Embryonic facial prominence (tissue), 1 donor: Measurements from ENCODE around the gene UBXN11.

ENCODE experiments used
- DNase-seq: peaks from one replicate; pipeline ENCODE4 v3.0.0-alpha.2; 2016; ENCODE audit errors: extremely low spot score

Gene UBXN11, protein sequence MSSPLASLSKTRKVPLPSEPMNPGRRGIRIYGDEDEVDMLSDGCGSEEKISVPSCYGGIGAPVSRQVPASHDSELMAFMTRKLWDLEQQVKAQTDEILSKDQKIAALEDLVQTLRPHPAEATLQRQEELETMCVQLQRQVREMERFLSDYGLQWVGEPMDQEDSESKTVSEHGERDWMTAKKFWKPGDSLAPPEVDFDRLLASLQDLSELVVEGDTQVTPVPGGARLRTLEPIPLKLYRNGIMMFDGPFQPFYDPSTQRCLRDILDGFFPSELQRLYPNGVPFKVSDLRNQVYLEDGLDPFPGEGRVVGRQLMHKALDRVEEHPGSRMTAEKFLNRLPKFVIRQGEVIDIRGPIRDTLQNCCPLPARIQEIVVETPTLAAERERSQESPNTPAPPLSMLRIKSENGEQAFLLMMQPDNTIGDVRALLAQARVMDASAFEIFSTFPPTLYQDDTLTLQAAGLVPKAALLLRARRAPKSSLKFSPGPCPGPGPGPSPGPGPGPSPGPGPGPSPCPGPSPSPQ

GRCh38 chr1:26306290-26307229 is at the start of gene UBXN11:
Gene UBXN11, minus strand, starts transcription at chr1:26306636. Its CDS starts 3,753 bp downstream, at chr1:26302883.
- DNase-seq, result peak; percentile 91

DNA sequence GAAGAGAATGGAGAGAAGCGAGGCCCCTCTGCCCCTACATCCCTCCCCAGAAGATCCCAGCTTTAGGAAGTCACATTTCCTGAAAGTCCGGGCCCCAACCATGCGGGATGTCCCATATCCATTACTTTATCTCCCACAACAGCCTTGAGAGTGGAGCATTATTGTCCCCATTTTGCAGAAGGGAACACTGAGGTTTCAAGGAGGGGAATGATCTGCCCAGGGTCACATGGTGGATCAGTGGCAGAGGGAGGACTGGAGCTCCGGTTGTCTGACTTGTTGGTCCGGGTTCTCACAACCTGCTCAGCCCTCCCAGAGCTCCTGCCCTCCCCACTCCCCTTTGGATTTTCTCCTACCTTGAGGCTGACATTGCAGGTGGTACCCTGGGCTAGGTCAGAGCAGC is 49.7 kb upstream of the UBXN11 start:
- no peak for DNase-seq

DNA sequence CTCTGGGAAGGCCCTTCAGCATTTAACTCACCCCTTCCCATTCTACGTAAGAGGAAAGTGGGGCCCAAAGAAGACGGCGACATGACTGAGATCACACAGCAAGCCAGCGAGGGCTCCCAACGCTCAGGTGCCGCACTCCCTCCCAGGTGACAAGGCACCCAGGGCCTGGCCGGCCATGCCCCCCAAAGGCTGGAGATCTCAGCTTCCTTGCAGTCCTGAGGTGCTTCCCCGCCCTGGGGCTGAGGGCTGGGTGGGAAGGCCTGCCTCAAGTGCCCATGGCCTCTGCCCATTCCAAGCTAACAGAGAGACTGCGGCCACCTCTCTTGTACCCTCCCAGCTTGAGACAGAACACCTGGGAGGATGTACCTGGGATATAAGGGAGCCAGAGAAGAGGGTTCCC is 48.5 kb upstream of the UBXN11 start:
- DNase-seq, result no peak

- no peak for DNase-seq
These were observed 47.8 kb upstream of the UBXN11 start, which contains the start of gene CRYBG2 for GRCh38 chr1:26353976-26354820. Gene CRYBG2, minus strand, starts transcription at chr1:26354130. Its CDS starts 7,473 bp downstream, at chr1:26346657.

- no peak for DNase-seq
These were observed 46.9 kb upstream of the UBXN11 start for GRCh38 chr1:26353210-26353859.

- DNase-seq, result no peak
These were observed 45.9 kb upstream of the UBXN11 start for GRCh38 chr1:26352338-26352679.

DNA sequence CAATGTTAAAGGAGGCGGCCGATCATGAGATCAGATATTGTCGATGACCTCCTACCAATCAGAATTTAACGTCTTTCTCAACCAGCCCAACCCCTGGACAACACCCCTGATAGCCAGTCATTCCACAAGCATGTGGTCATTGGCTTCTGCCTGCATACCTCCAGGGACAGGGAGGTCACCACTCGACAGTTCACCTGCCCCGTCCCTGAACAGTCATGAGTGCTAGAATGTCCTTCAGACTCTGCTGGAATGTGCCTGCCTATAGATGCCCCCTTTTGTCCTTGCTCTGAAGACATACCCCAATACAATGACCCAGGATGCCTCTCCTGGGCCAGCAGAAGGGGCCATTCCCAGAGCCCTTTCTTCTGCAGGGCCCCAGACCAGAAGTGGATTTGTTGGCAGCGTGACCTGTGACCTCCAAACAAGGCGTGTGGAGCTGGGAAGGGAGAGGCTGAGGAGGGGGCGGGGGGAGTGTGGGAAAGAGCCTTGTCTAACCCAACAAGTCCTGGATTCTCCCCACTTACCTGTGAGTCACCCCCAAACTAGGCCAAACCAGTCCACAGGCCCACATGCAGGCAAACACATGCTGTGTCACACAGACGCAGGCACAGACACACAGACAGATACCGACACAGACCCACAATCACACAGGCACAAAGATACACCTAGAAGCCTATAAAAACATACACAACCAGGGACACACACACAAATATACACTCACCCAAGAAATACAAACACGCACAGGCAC is 45.3 kb upstream of the UBXN11 start:
- DNase-seq, result no peak

DNA sequence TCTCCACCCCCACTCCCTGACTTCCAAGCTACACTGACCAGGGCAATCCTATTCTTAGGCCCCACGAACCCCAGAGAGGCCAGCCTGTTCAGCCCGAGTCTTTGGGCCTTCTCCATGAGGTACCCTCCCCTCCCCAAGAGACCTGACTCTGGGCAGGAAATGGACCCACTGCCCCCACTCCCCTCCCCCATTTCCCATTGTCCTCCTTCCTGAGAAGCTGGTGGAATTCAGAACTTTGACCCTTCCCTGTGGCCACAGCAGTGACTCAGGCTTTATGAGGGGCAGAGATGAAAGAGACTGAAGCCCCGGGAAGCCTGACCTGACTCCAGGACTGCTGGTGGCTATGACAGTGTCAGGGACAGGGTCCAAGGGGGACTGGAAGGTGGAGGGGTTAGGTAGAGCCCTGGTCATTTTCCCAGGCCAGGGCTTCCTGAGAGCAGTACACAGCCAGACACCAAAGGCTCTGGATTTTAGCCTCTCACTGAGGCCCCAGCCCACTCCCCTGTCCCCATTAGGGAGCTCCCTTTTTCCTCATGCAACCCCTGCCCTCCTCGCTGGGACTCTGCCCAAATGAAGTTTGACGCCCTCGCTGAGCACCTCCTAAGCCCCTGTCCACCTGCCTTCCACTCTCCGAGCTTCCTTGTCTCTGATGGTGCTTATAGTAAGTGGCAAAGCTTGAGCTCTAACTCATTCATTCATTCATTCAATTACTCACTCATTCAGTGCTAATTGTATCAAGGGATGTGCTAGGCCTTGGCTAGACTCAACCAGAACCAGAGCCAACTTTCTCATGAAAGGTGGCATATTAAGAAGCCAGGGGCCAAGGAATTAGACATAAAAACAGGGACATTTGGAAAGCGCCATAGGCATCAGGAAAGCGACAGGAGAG is 44.5 kb upstream of the UBXN11 start:
- DNase-seq, result no peak

DNA sequence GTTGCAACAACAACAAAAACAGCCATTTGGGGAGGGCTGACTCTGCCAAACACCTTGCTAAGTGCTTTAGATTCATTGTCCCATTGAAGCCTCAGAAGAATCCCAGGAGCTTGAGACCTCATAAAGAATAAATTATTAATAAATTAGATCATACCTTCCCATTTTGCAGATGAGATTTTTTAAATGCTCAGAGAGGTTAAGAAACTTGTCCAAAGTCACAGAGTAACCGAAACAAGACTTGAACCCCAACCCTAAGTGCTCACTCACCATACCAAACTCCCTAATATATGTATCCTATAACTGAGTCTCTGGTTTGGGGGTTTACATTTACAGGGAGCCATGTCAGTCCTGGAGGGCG is 43.9 kb upstream of the UBXN11 start:
- no peak for DNase-seq

GRCh38 chr1:26349877-26350244 is 43.4 kb upstream of the UBXN11 start:
- no peak for DNase-seq

GRCh38 chr1:26349188-26349876 is 42.9 kb upstream of the UBXN11 start:
- DNase-seq, result no peak

GRCh38 chr1:26346274-26347033 is 40.0 kb upstream of the UBXN11 start:
- no peak for DNase-seq

GRCh38 chr1:26345718-26346117 is 39.3 kb upstream of the UBXN11 start:
- DNase-seq, result no peak

GRCh38 chr1:26344147-26344920 is 37.9 kb upstream of the UBXN11 start:
- no peak for DNase-seq

DNA sequence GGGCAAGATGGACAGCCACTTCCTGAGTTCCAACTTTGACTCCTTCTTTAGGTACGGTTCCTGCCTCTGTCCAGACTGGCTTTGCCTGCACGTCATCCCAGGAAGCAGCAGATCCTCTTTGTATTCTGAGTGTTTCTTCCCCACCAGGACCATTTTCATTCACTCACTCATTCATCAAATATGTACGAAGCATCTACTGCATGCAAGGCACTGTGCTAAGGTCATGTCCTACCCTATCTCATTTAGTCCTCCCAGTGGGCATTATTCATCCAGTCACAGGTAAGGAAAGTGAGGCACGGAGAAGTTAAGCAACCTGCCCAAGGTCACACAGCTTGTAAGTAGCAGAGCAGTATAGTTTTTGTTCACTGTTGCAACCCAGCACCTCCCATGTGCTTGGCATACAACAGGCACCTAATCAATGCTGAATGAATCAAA is 33.6 kb upstream of the UBXN11 start:
- no peak for DNase-seq

GRCh38 chr1:26338670-26339069 is 32.2 kb upstream of the UBXN11 start:
- DNase-seq, result no peak

- no peak for DNase-seq
These were observed 31.2 kb upstream of the UBXN11 start for GRCh38 chr1:26337625-26338024.
